ENCODE results near the gene GPHN. TPM values are rescaled to one million over a fixed set of nuclear protein-coding genes. Genes with fewer than 3 reads are reported as not detected.

Gene GPHN
- total and polyA plus RNA-seq, 2 of the 8 experiments (the other 6 are each of a cell fraction or from before 2014, with no cell fraction given) = 6.0 to 16.0 TPM

DNA sequence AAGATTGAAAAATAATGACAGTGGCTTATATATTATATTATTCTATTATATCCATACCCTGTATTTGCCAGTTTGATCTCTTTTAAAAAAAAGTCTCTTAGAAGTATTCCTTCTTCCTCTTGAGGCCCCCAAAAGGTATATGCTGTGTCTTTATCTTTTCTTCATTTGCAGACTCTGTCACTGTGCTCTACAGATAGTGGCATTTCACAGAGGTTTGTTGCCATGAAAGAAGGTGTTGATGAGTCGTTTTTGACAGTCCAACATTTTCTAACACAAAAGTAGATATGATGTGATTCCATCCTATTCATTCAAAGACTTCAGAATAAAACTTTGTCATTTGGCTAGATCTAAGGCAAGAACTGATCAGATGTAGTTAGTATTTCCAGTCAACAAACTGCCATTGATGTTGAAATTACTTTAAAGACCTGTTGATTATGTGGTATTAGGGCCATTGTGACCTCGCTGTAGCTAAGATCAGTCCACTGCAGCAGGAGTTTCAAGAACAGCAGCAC, 22.0 kb upstream of the GPHN start, which contains the start of gene CCDC196:
CCDC196 (plus strand) TSS at position 462 of the 512 bp plus-strand sequence. CDS start 132 bp downstream, outside the sequence.
- H3K36me3 ChIP-seq (ENCODE audit: control insufficient read depth in 2 of 4, insufficient read depth in 4 of 4, low read length in 3 of 4) = no peaks in the 10 kb centered on the region
- no peaks in the 10 kb centered on the region for H4K20me1 ChIP-seq (replicated peaks in 1 of 2; ENCODE audit: control insufficient read depth in 1 of 2, insufficient read depth in 2 of 2, low read length in 2 of 2)
- no peak within 1 kb of the TSS for H2BK120ac ChIP-seq (replicated peaks; ENCODE audit: low read depth, low read length)
- FAIRE-seq = no peak
- H2BK20ac ChIP-seq (ENCODE audit: low read length) = no peak within 1 kb of the TSS
- no peak within 1 kb of the TSS for H2AK5ac ChIP-seq (ENCODE audit: low read depth, low read length)
- no peaks in the 10 kb centered on the region for H3K79me2 ChIP-seq (ENCODE audit: control insufficient read depth in 1 of 2, insufficient read depth in 2 of 2, low read length in 2 of 2)
- no peak within 1 kb of the TSS for H4K5ac ChIP-seq (ENCODE audit: insufficient read length, low read depth, low read length)
- no peak within 1 kb of the TSS for H3K4me2 ChIP-seq (ENCODE audit: insufficient read depth in 1 of 2, low read depth in 2 of 2, low read length in 2 of 2)
- no peak within 1 kb of the TSS for H3K4me3 ChIP-seq (ENCODE audit: extremely low read depth in 1 of 4, insufficient read depth in 2 of 4, low read depth in 3 of 4, low read length in 4 of 4)
- ChIA-PET POLR2A (ENCODE audit: partially characterized antibody) (no interaction called here), CTCF (ENCODE audit: partially characterized antibody) (interaction anchor here (1.3 to 1.5 kb wide), 2 partner anchors 13 to 85 kb away, joined by 3 to 6 read pairs; no protein-coding TSS in a partner anchor)
- no peak within 1 kb of the TSS for H3K14ac ChIP-seq (ENCODE audit: insufficient read length)
- H4K8ac ChIP-seq (ENCODE audit: extremely low read depth, insufficient read depth, low read length) = no peak within 1 kb of the TSS
- no peak within 1 kb of the TSS for H3K9ac ChIP-seq (replicated peaks in 1 of 4; ENCODE audit: extremely low read depth in 1 of 4, low read depth in 3 of 4, low read length in 3 of 4)
- 79% methylated on average over 2 of the region's 2 CpGs; no CpG with 5 or more reads in 1 of the 2 experiments for WGBS, 2 experiments (ENCODE audit: extremely low coverage in 1 of 2, insufficient coverage in 1 of 2, insufficient read length in 1 of 2, insufficient replicate concordance in 2 of 2, low coverage in 1 of 2, low lambda C conversion rate in 2 of 2, missing lambda C conversion rate in 1 of 2)
- H3K4me1 ChIP-seq (replicated peaks in 1 of 4; ENCODE audit: control insufficient read depth in 3 of 4, insufficient read depth in 4 of 4, low read length in 3 of 4) = no peaks in the 10 kb centered on the region
- H3K18ac ChIP-seq (ENCODE audit: extremely low read depth, low read length) = no peak within 1 kb of the TSS
- H3K4ac ChIP-seq (replicated peaks; ENCODE audit: insufficient read length, low read depth, low read length) = no peak within 1 kb of the TSS
- H3K27ac ChIP-seq (ENCODE audit: low read depth, low read length) = no peak within 1 kb of the TSS
- H2AFZ ChIP-seq (ENCODE audit: low read length) = no peak within 1 kb of the TSS
- no peak within 1 kb of the TSS for H4K91ac ChIP-seq (replicated peaks; ENCODE audit: insufficient read length, low read length)
- H2BK5ac ChIP-seq (ENCODE audit: low read depth, low read length) = no peak within 1 kb of the TSS
- no peak within 1 kb of the TSS for H2BK12ac ChIP-seq (ENCODE audit: low read depth, low read length)
- H3K56ac ChIP-seq (replicated peaks; ENCODE audit: insufficient read length, low read depth, low read length) = no peak within 1 kb of the TSS
- H2BK15ac ChIP-seq (ENCODE audit: low read length) = no peak within 1 kb of the TSS
- no peaks in the 10 kb centered on the region for H3K79me1 ChIP-seq (ENCODE audit: low read depth, low read length)
- no peak within 1 kb of the TSS for H3K23ac ChIP-seq (ENCODE audit: insufficient read length)
- no peak for DNase-seq (ENCODE audit: low read depth in 1 of 2, low spot score in 2 of 2)
- no peaks in the 10 kb centered on the region for H3K23me2 ChIP-seq (ENCODE audit: low read depth, low read length)
- H3K9me3 ChIP-seq (ENCODE audit: insufficient read depth in 2 of 2, low read depth in 1 of 2, low read length in 1 of 2) = no peaks in the 10 kb centered on the region
- no peaks in the 10 kb centered on the region for H3K27me3 ChIP-seq (replicated peaks in 1 of 4; ENCODE audit: control insufficient read depth in 3 of 4, extremely low read depth in 1 of 4, insufficient read depth in 3 of 4, low read length in 3 of 4)
- TF ChIP-seq KDM4A (IDR thresholded peaks at IDR 0.05; ENCODE audit: low read depth, low read length, severe bottlenecking) (no peak), HDAC2 (IDR thresholded peaks at IDR 0.05; ENCODE audit: borderline replicate concordance in 1 of 2, low read depth in 2 of 2, low read length in 2 of 2) (no peak), TAF1 (IDR thresholded peaks at IDR 0.05; ENCODE audit: low read depth, low read length) (no peak), KDM5A (IDR thresholded peaks at IDR 0.05; ENCODE audit: low read length) (no peak), YY1 (IDR thresholded peaks at IDR 0.05; ENCODE audit: low read depth, low read length) (no peak), CBX5 (IDR thresholded peaks at IDR 0.05; ENCODE audit: low read depth, low read length) (no peak), SIRT6 (IDR thresholded peaks at IDR 0.05; ENCODE audit: low read length) (no peak), RNF2 (IDR thresholded peaks at IDR 0.05; ENCODE audit: borderline replicate concordance, low read depth, low read length, missing control alignments, poor library complexity, severe bottlenecking) (no peak), POLR2AphosphoS5 (IDR thresholded peaks at IDR 0.05; ENCODE audit: low read depth, low read length) (no peak), HDAC6 (IDR thresholded peaks at IDR 0.05; ENCODE audit: low read depth, low read length) (no peak), SRF (IDR thresholded peaks at IDR 0.05; ENCODE audit: low read depth, low read length) (no peak), EGR1 (IDR thresholded peaks at IDR 0.05; ENCODE audit: borderline replicate concordance, low read depth, low read length) (no peak), JUND (IDR thresholded peaks at IDR 0.05; ENCODE audit: low read length) (no peak), KDM1A (IDR thresholded peaks at IDR 0.05; ENCODE audit: borderline replicate concordance, low read length) (no peak), CHD1 (IDR thresholded peaks at IDR 0.05; ENCODE audit: low read depth, low read length) (no peak)

All from H1 (cell line).